ENCODE data around the gene ADCK2. TPM values are rescaled to one million over a fixed set of nuclear protein-coding genes. Genes with fewer than 3 reads are reported as not detected.

The ADCK2 gene
- total and polyA plus RNA-seq, 9 of the 15 experiments (the other 6 are each of a cell fraction or from before 2014, with no cell fraction given): 0.08 to 14.3 (median 9.7) TPM

DNA sequence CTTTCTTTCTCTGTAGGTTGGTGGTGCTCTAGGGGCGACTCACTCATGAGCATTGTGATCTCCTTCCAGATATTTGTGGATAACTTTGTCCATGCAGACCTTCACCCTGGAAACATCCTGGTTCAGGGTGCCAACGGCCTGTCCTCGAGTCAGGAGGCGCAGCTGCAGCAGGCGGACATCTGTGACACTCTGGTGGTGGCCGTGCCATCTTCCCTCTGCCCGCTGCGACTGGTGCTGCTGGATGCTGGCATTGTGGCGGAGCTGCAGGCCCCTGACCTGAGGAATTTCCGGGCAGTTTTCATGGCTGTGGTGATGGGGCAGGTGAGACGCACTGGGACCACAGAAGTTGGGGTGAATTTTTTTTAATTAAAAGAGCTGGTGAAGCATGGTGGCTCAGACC, 14.2 kb downstream of the ADCK2 start:
- no peak overlapping the region for H3K9ac ChIP-seq (ENCODE audit: insufficient read depth in 1 of 2, low read depth in 2 of 2, low read length in 2 of 2)
- no peaks in the 10 kb centered on the region for H3K9me1 ChIP-seq (ENCODE audit: control insufficient read depth, insufficient read depth, low read length)
- no peak for TF ChIP-seq DIDO1 (tag; IDR thresholded peaks at IDR 0.05; ENCODE audit: low read depth)
- no peak for TF ChIP-seq ZNF24 (IDR thresholded peaks at IDR 0.05)
- no peak for TF ChIP-seq CHCHD3 (CRISPR knock-in tag; IDR thresholded peaks at IDR 0.05)
- H3K4me3 ChIP-seq: no peak overlapping the region
- H3K79me2 ChIP-seq (ENCODE audit: control insufficient read depth, insufficient read depth, low read length): no peaks in the 10 kb centered on the region
- 75% methylated on average over 11 of the region's 11 CpGs for WGBS (ENCODE audit: insufficient coverage, low coverage, missing lambda C conversion rate)
- no TSS peak for BruUV-seq (replicated peaks)
- ATAC-seq (no peak), FAIRE-seq (no peak), DNase-seq (ENCODE audit: extremely low read depth in 1 of 4, low spot score in 3 of 4) (no peak)
- no peak overlapping the region for H2AFZ ChIP-seq (ENCODE audit: low read depth, low read length)
- in situ Hi-C loops (cut with MboI) (no loop called here), intact Hi-C loops (cut with micrococcal nuclease) (no loop called here)
- peaks cover 7% of the 10 kb centered on the region; the same call in 1 of the 2 replicates for H4K20me1 ChIP-seq (replicated peaks; ENCODE audit: control insufficient read depth, insufficient read depth, low read length)
- H3K9me3 ChIP-seq (replicated peaks; ENCODE audit: control insufficient read depth, insufficient read depth, low read depth, low read length): no peaks in the 10 kb centered on the region
- no peak overlapping the region for H3K27ac ChIP-seq (ENCODE audit: extremely low read depth, low read depth, low read length)
- H3K4me1 ChIP-seq (replicated peaks in 1 of 2; ENCODE audit: control insufficient read depth in 2 of 2, insufficient read depth in 2 of 2, low read length in 2 of 2): peaks cover 0 to 6% of the 10 kb centered on the region in 2 experiments; a peak in 1 of 5 replicates
- H3K4me2 ChIP-seq (ENCODE audit: insufficient read depth, low read length): no peak overlapping the region
- H3K27me3 ChIP-seq (ENCODE audit: control insufficient read depth in 2 of 2, insufficient read depth in 2 of 2, low read length in 2 of 2): no peaks in the 10 kb centered on the region
- no peaks in the 10 kb centered on the region for H3K36me3 ChIP-seq (ENCODE audit: control insufficient read depth, insufficient read depth, low read length)
- CTCF ChIA-PET (ENCODE audit: low intra/inter-chr PET ratio): no interaction called here
- POLR2A ChIA-PET: interaction anchor here (0.6 to 1.3 kb wide), 4 partner anchors 8 to 15 kb away, joined by 3 read pairs; partner anchors contain the start of gene ADCK2

DNA sequence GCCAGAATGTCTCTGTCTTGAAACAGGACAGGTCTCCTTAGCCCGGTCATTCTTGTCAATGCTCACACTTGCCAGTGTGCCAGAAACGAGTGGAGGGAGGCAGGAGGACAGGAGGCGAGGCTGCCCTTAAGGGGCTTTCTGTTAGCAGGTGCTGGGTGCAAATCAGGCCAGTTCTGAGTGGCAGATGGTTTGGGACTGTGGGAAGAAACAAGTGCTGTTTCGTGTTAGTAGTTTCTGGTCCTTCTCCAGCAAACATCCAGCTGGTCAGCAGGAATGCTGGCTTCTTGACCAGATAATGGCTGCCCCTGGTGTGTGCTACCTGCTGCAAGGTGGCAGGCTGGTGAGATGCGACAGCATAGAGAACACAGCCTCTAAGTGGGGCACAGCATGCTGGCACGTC, 15.6 kb downstream of the ADCK2 start:
- DNase-seq (ENCODE audit: extremely low read depth in 1 of 4, low spot score in 3 of 4): no peak
- Histone ChIP-seq H3K36me3 (ENCODE audit: control insufficient read depth, insufficient read depth, low read length) (no peaks in the 10 kb centered on the region), H4K20me1 (replicated peaks; ENCODE audit: control insufficient read depth, insufficient read depth, low read length) (peaks cover 5% of the 10 kb centered on the region; the same call in 1 of the 2 replicates), H3K9ac (ENCODE audit: insufficient read depth in 1 of 2, low read depth in 2 of 2, low read length in 2 of 2) (no peak overlapping the region), H3K79me2 (ENCODE audit: control insufficient read depth, insufficient read depth, low read length) (no peaks in the 10 kb centered on the region), H3K27me3 (ENCODE audit: control insufficient read depth in 2 of 2, insufficient read depth in 2 of 2, low read length in 2 of 2) (no peaks in the 10 kb centered on the region), H3K4me3 (no peak overlapping the region), H3K4me2 (ENCODE audit: insufficient read depth, low read length) (no peak overlapping the region), H3K9me3 (replicated peaks; ENCODE audit: control insufficient read depth, insufficient read depth, low read depth, low read length) (no peaks in the 10 kb centered on the region), H2AFZ (ENCODE audit: low read depth, low read length) (no peak overlapping the region), H3K9me1 (ENCODE audit: control insufficient read depth, insufficient read depth, low read length) (no peaks in the 10 kb centered on the region), H3K27ac (ENCODE audit: extremely low read depth, low read depth, low read length) (no peak overlapping the region), H3K4me1 (replicated peaks in 1 of 2; ENCODE audit: control insufficient read depth in 2 of 2, insufficient read depth in 2 of 2, low read length in 2 of 2) (peaks cover 0 to 6% of the 10 kb centered on the region in 2 experiments; a peak in 1 of 5 replicates)
- ATAC-seq: no peak
- TF ChIP-seq ZNF184 (CRISPR knock-in tag; IDR thresholded peaks at IDR 0.05): 0 out of 2 replicates have a peak, but pooled peaks have one; percentile 21
- no peak for TF ChIP-seq POLR3G (IDR thresholded peaks at IDR 0.05; ENCODE audit: extremely low read depth, insufficient read length, insufficient replicate concordance)
- TF ChIP-seq, protein P1, sequence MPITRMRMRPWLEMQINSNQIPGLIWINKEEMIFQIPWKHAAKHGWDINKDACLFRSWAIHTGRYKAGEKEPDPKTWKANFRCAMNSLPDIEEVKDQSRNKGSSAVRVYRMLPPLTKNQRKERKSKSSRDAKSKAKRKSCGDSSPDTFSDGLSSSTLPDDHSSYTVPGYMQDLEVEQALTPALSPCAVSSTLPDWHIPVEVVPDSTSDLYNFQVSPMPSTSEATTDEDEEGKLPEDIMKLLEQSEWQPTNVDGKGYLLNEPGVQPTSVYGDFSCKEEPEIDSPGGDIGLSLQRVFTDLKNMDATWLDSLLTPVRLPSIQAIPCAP (CRISPR knock-in tag; IDR thresholded peaks at IDR 0.05; ENCODE audit: borderline replicate concordance): no peak
- WGBS (ENCODE audit: insufficient coverage, low coverage, missing lambda C conversion rate): 47% methylated on average over 6 of the region's 6 CpGs
- CTCF ChIA-PET (ENCODE audit: low intra/inter-chr PET ratio): no interaction called here
- in situ Hi-C loops (cut with MboI): no loop called here
- POLR2A ChIA-PET: interaction anchor here (1.6 kb wide), 1 partner anchor 11 kb away, joined by 5 read pairs; no protein-coding TSS in a partner anchor
- no peak for FAIRE-seq
- intact Hi-C loops (cut with micrococcal nuclease): no loop called here
- no TSS peak for BruUV-seq (replicated peaks)
